Memory B cell (primary cell): ENCODE results near the gene CD151.

ENCODE experiments used
- ATAC-seq: fragments of 150-1000 bp; cut with Tn5 transposase; 2 replicates; pipeline ENCODE4 v1.10.0; 2021; ENCODE audit warnings: low read depth, mild to moderate bottlenecking, moderate library complexity
- DNase-seq, 2 donors: peaks; one replicate each; pipeline ENCODE4 v3.0.0; 2022; ENCODE audit warnings: low spot score in 2 of 2
- H3K27ac Mint-ChIP-seq: one replicate; pipeline ENCODE4 v1.8.0; 2022; ENCODE audit warnings: mild to moderate bottlenecking, moderate library complexity, mixed read lengths
- H3K27me3 Mint-ChIP-seq: one replicate; pipeline ENCODE4 v1.8.0; 2022; ENCODE audit warnings: mixed read lengths
- H3K36me3 Mint-ChIP-seq: one replicate; pipeline ENCODE4 v1.8.0; 2022; ENCODE audit warnings: mild to moderate bottlenecking, mixed read lengths
- H3K4me1 Mint-ChIP-seq: one replicate; pipeline ENCODE4 v1.8.0; 2022; ENCODE audit warnings: mixed read lengths
- H3K4me3 Mint-ChIP-seq: one replicate; pipeline ENCODE4 v1.8.0; 2022; ENCODE audit warnings: mild to moderate bottlenecking, moderate library complexity, mixed read lengths
- H3K9me3 Mint-ChIP-seq: one replicate; pipeline ENCODE4 v1.8.0; 2022; ENCODE audit warnings: mixed read lengths

CD151 gene

DNA sequence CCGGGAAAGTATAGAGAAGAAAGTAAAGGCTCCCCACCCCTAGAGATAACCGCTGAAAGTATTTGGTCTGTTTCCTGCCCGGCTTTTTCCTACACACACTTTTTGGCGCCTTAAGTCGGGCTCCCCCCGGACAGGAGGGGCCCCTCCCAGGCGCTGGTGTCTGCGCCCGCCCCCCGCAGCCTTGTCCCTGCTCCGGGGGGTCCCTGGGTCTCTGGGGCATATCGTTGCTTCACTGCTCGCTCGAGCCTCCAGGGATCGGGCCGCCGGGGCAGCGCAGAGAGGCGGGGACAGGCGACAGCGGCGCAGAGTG is 6.0 kb upstream of the CD151 start:
- no peak for DNase-seq
- no peaks in the 10 kb centered on the region for H3K27me3 Mint-ChIP-seq
- no peak overlapping the region for H3K27ac Mint-ChIP-seq
- H3K9me3 Mint-ChIP-seq: no peaks in the 10 kb centered on the region
- H3K4me1 Mint-ChIP-seq: peaks cover 26% of the 10 kb centered on the region
- peaks cover 6% of the 10 kb centered on the region for H3K36me3 Mint-ChIP-seq
- peak overlapping the region; percentile 78 for H3K4me3 Mint-ChIP-seq
- peak; percentile 4 for ATAC-seq

DNA sequence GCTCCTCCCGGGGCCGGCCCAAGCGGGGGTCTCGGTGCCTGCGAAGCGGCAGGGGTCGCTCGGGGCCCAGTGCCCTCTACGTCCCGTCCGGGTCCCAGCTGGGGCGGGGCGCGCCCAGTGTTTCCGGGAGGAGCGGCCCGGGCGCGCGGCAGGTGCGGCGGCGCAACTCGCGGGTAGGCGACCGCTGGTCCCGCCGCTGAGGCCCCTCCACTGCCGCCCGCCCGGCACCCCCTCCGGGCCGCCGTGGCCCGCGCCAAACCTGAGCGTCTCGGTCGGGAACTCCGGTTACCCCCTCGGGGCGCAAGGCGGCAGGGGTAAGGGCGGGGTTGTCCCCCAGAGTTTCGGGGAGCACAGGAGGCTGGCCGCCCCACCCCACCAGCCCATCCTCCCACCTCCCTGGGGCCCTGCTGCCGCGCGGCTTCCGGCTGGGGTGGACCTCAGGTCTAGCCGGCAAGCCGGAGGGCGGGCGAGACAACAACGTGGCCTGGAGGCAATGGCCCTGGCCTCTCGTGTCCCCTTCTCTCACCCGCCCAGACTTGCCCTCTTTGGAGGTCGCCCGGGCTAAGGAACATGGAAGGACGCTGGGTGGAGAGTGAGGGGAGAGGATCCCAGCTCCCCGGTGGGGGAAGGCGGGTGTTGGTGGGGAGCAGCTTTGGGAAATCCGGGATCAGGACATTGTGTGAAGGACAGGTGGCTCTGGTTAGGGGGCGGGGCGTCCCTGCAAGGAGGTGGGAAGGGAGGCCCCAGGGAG is 5.4 kb upstream of the CD151 start:
- Mint-ChIP-seq H3K36me3 (peaks cover 6% of the 10 kb centered on the region), H3K27me3 (no peaks in the 10 kb centered on the region), H3K27ac (peak overlapping the region; percentile 29), H3K4me3 (peak overlapping the region; percentile 81), H3K9me3 (no peaks in the 10 kb centered on the region), H3K4me1 (peaks cover 29% of the 10 kb centered on the region)
- ATAC-seq (peak; percentile 12), DNase-seq (no peak)

DNA sequence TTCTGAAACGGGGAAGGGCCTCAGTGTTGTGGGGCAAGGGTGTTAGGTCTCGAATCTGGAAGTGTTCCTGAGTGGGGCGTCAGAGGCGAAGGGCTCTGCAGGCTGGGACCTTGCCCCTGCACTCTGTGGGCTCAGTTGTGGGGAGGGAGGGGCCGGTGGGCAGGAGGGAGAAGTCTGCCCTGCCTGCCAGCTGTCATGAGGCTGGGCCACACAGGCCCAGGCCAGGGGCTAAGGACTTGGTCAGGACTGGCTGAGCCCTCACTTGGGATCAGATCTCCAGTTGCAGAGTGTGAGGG is 4.9 kb upstream of the CD151 start, which contains the start of gene CRACR2B:
TSS of gene CRACR2B (plus strand) at position 23 of the 296 bp plus-strand sequence. CDS start 689 bp downstream, outside the sequence.
- peaks cover 6% of the 10 kb centered on the region for H3K36me3 Mint-ChIP-seq
- DNase-seq (no peak), ATAC-seq (no peak)
- peak within 1 kb of the TSS; percentile 82 for H3K4me3 Mint-ChIP-seq
- H3K27me3 Mint-ChIP-seq: no peaks in the 10 kb centered on the region
- H3K27ac Mint-ChIP-seq: peak within 1 kb of the TSS; percentile 29
- peaks cover 30% of the 10 kb centered on the region for H3K4me1 Mint-ChIP-seq
- no peaks in the 10 kb centered on the region for H3K9me3 Mint-ChIP-seq

- H3K27me3 Mint-ChIP-seq: no peaks in the 10 kb centered on the region
- no peak overlapping the region for H3K27ac Mint-ChIP-seq
These were observed 4.1 kb upstream of the CD151 start for GRCh38 chr11:828506-829175.

DNA sequence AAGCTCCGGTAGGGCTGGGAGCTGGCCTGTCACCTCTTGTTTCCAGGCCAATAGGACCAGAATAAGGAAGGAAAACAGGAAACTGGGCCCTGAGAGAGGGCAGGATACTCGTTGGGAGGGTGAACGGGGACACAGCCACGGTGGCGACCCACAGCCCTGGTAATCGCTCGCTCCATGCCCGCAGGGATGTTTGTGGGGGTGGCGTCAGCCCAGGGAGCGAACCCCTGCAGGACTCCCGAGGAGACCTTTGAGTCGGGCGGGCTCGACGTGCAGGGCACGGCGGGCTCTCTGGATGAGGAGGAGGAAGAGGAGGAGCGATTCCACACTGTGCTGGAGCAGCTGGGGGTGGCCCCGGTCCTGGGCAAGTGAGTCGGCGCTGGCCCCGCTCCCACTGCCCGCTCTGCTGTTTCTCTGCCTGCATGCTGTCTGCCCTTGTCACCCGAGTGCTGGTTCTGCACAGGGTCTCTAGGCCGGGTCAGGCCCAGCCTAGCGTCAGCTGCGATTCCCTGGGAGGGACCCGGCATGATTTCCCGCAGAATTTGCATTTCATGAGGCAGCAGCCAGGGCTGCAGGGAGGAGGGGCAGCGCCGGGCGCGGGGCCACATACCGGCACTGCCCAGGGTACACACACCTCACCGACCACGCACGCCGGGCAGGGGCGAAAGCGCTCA is 3.4 kb upstream of the CD151 start:
- peaks cover 33% of the 10 kb centered on the region for H3K4me1 Mint-ChIP-seq
- peak; percentile 17 for ATAC-seq
- H3K9me3 Mint-ChIP-seq: no peaks in the 10 kb centered on the region
- no peaks in the 10 kb centered on the region for H3K27me3 Mint-ChIP-seq
- H3K27ac Mint-ChIP-seq: no peak overlapping the region
- no peak for DNase-seq
- H3K4me3 Mint-ChIP-seq: peak overlapping the region; percentile 82
- H3K36me3 Mint-ChIP-seq: peaks cover 6% of the 10 kb centered on the region

More at GRCh38 chr11:828506-829175, 4.1 kb upstream of the CD151 start:
- H3K4me1 Mint-ChIP-seq: peaks cover 30% of the 10 kb centered on the region
- peak overlapping the region; percentile 82 for H3K4me3 Mint-ChIP-seq
- DNase-seq (no peak), ATAC-seq (no peak)
- no peaks in the 10 kb centered on the region for H3K9me3 Mint-ChIP-seq
- peaks cover 6% of the 10 kb centered on the region for H3K36me3 Mint-ChIP-seq

DNA sequence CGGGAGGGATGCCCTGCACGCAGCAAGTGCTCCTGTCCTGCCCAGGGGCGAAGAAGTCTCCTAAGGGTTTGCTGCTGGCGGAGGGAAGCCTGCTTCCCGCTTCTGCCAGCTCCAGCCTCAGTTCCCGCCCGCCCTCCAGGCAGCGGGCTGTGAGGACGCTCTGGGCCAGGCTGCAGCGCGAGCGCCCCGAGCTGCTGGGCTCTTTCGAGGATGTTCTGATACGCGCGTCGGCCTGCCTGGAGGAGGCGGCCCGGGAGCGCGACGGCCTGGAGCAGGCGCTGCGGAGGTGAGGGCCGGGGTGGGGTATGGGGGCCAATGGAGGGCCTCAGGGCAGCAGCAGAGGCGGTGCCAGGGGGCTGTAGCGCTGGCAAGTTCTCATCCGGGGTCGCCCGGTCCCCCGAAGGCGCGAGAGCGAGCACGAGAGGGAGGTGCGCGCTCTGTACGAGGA is 2.9 kb upstream of the CD151 start:
- H3K9me3 Mint-ChIP-seq: no peaks in the 10 kb centered on the region
- peaks cover 3% of the 10 kb centered on the region for H3K36me3 Mint-ChIP-seq
- H3K4me1 Mint-ChIP-seq: peaks cover 33% of the 10 kb centered on the region
- H3K27me3 Mint-ChIP-seq: no peaks in the 10 kb centered on the region
- H3K4me3 Mint-ChIP-seq: peak overlapping the region; percentile 82
- ATAC-seq (peak; percentile 1), DNase-seq (no peak)
- H3K27ac Mint-ChIP-seq: no peak overlapping the region

GRCh38 chr11:830295-831117 is 2.2 kb upstream of the CD151 start:
- no peaks in the 10 kb centered on the region for H3K27me3 Mint-ChIP-seq
- H3K27ac Mint-ChIP-seq: no peak overlapping the region
- H3K4me3 Mint-ChIP-seq: peak overlapping the region; percentile 82
- H3K36me3 Mint-ChIP-seq: no peaks in the 10 kb centered on the region
- ATAC-seq: peak; percentile 64
- peak in 1 of 2 donors; percentile 59 for DNase-seq
- peaks cover 33% of the 10 kb centered on the region for H3K4me1 Mint-ChIP-seq
- no peaks in the 10 kb centered on the region for H3K9me3 Mint-ChIP-seq

GRCh38 chr11:831118-831864 is 1.5 kb upstream of the CD151 start:
- ATAC-seq: no peak
- Mint-ChIP-seq H3K4me1 (peaks cover 33% of the 10 kb centered on the region), H3K4me3 (peak overlapping the region; percentile 55), H3K36me3 (no peaks in the 10 kb centered on the region), H3K27ac (no peak overlapping the region), H3K27me3 (no peaks in the 10 kb centered on the region), H3K9me3 (no peaks in the 10 kb centered on the region)
- no peak for DNase-seq

DNA sequence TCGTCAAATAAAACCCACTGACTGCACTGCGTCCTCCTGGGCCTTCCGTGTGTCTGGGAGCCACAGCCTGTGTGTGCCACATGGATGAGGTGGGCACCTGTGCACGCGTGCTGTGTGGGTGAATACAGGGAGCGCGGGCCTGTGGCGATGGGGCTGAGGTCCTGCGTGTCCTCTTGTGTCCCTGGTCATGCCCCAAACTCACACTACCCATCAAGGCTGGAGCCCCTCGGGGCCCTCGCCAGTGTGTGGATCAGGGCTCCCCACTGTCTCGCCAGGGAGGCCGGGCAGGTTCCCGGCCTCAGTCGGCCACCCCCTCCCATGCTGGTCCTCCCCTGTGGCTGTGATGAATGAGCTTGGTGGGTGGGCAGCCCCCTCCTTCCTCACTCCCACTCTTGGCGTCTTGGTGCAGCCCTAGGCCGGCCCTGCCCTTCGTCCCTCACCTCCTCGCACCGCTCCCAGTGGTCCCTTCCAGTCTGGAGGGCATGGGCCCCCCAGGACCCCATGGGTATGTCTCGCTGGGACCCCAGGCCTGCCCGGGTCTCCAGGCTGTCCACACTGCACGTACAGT is 707 bp upstream of the CD151 start:
- H3K36me3 Mint-ChIP-seq: no peaks in the 10 kb centered on the region
- H3K9me3 Mint-ChIP-seq: no peaks in the 10 kb centered on the region
- no peaks in the 10 kb centered on the region for H3K27me3 Mint-ChIP-seq
- H3K4me1 Mint-ChIP-seq: peaks cover 33% of the 10 kb centered on the region
- H3K27ac Mint-ChIP-seq: no peak overlapping the region
- DNase-seq (no peak), ATAC-seq (no peak)
- H3K4me3 Mint-ChIP-seq: peak overlapping the region; percentile 62

- no peaks in the 10 kb centered on the region for H3K36me3 Mint-ChIP-seq
These were observed 501 bp downstream of the CD151 start for GRCh38 chr11:833114-833791.

GRCh38 chr11:833849-834311 is 1.1 kb downstream of the CD151 start:
- peaks cover 20% of the 10 kb centered on the region for H3K4me1 Mint-ChIP-seq
- peaks cover 2% of the 10 kb centered on the region for H3K36me3 Mint-ChIP-seq
- ATAC-seq (no peak), DNase-seq (no peak)
- no peaks in the 10 kb centered on the region for H3K27me3 Mint-ChIP-seq
- H3K27ac Mint-ChIP-seq: no peak overlapping the region
- H3K4me3 Mint-ChIP-seq: peak overlapping the region; percentile 71
- H3K9me3 Mint-ChIP-seq: no peaks in the 10 kb centered on the region

More at GRCh38 chr11:833114-833791, 501 bp downstream of the CD151 start:
- Mint-ChIP-seq H3K27me3 (no peaks in the 10 kb centered on the region), H3K4me1 (peaks cover 25% of the 10 kb centered on the region), H3K9me3 (no peaks in the 10 kb centered on the region), H3K4me3 (no peak overlapping the region), H3K27ac (no peak overlapping the region)
- DNase-seq (no peak), ATAC-seq (peak; percentile 33)

- no peak overlapping the region for H3K4me3 Mint-ChIP-seq
- H3K27me3 Mint-ChIP-seq: no peaks in the 10 kb centered on the region
- H3K4me1 Mint-ChIP-seq: peaks cover 13% of the 10 kb centered on the region
- peaks cover 2% of the 10 kb centered on the region for H3K36me3 Mint-ChIP-seq
- H3K27ac Mint-ChIP-seq: no peak overlapping the region
- no peak for DNase-seq
- ATAC-seq: no peak
- no peaks in the 10 kb centered on the region for H3K9me3 Mint-ChIP-seq
These were observed 1.9 kb downstream of the CD151 start for GRCh38 chr11:834371-835316.
